Fibroblast of villous mesenchyme (primary cell): Measurements from ENCODE around the gene ATOH8. TPM values are rescaled to one million over a fixed set of nuclear protein-coding genes. Genes with fewer than 3 reads are reported as not detected.
A peak's percentile ranks its signal among the peaks of the same experiment; 100 is the strongest.

Source experiments
- DNase-seq: peaks from one replicate; pipeline ENCODE4 v3.0.0-alpha.2; 2010; ENCODE audit warnings: low read depth
- H3K4me3 ChIP-seq: 2 replicates; pipeline ENCODE4 v1.5.1; 2011; ENCODE audit warnings: low read depth, mild to moderate bottlenecking, low read length
- CTCF ChIP-seq: IDR thresholded peaks from 2 replicates; pipeline ENCODE4 v1.5.1; 2012; ENCODE audit warnings: low read depth, mild to moderate bottlenecking, low read length; ENCODE audit not compliant: insufficient read depth
- total RNA-seq: library from RNA; depleted of rRNA; stranded (reverse); fragments of >200 nt; gene quantifications from 2 replicates; pipeline ENCODE4 v1.2.3, GENCODE V29; 2012

ATOH8 gene
- total RNA-seq, 1 donor, result 9.1 TPM

- no peak for TF ChIP-seq CTCF
- DNase-seq, result peak; percentile 36
- H3K4me3 ChIP-seq, result no peak overlapping the region
Measured at GRCh38 chr2:85770369-85770768, 16.6 kb downstream of the ATOH8 start.

- H3K4me3 ChIP-seq, result no peak overlapping the region
- TF ChIP-seq CTCF, result no peak
- no peak for DNase-seq
Measured at GRCh38 chr2:85770786-85771409, 17.1 kb downstream of the ATOH8 start.

GRCh38 chr2:85771486-85771885 lies 17.7 kb downstream of the ATOH8 start:
- DNase-seq, result no peak
- H3K4me3 ChIP-seq, result no peak overlapping the region
- no peak for TF ChIP-seq CTCF

GRCh38 chr2:85772019-85772745 lies 18.4 kb downstream of the ATOH8 start:
- DNase-seq, result peak; percentile 100
- peak overlapping the region; percentile 48 for H3K4me3 ChIP-seq
- TF ChIP-seq CTCF, result peak; percentile 34

- no peak for TF ChIP-seq CTCF
- H3K4me3 ChIP-seq, result peak overlapping the region; percentile 48
- DNase-seq, result peak; percentile 42
Measured at GRCh38 chr2:85772841-85773491, 19.2 kb downstream of the ATOH8 start.

GRCh38 chr2:85773692-85774091 lies 19.9 kb downstream of the ATOH8 start:
- DNase-seq, result no peak
- no peak overlapping the region for H3K4me3 ChIP-seq
- TF ChIP-seq CTCF, result no peak
